IMR-90 (cell line): ENCODE measurements around the gene PCGF3. TPM values are rescaled to one million over a fixed set of nuclear protein-coding genes. Genes with fewer than 3 reads are reported as not detected.
A peak's percentile ranks its signal among the peaks of the same experiment; 100 is the strongest.

Source experiments
- ATAC-seq: fragments of 200-7000 bp; cut with Tn5 transposase; 2 replicates; pipeline ENCODE4 v1.9.1; 2020; ENCODE audit warnings: low read depth, mild to moderate bottlenecking, moderate library complexity
- BruUV-seq: library from RNA; stranded (reverse); fragments of 400-500 nt; replicated peaks from 2 replicates; lab custom pipeline; 2021; lab: Mats Ljungman, UMichigan
- CTCF ChIA-PET: fragments of 300-600 bp; formaldehyde crosslinking; extraction: SDS; loops from one replicate; lab custom pipeline; 2021; ENCODE audit warnings: antibody characterized with exemption; lab: Yijun Ruan, JAX
- POLR2A ChIA-PET: fragments of 300-600 bp; sonication (Branson Sonifier 250); formaldehyde crosslinking; loops from one replicate; lab custom pipeline; 2022; ENCODE audit warnings: antibody characterized with exemption; ENCODE audit not compliant: unreplicated experiment; lab: Charles Lee
- DNase-seq: peaks from one replicate; pipeline ENCODE4 v3.0.0; 2013
- H2AFZ ChIP-seq: replicated peaks from 2 replicates; pipeline ENCODE3; 2013; ENCODE audit warnings: low read length, mild to moderate bottlenecking; ENCODE audit not compliant: poor library complexity
- H2AK5ac ChIP-seq: 2 replicates; pipeline ENCODE4 v1.6.1; 2013; ENCODE audit warnings: low read depth, low read length, inconsistent platforms
- H2AK9ac ChIP-seq: replicated peaks from 2 replicates; pipeline ENCODE3; 2013; ENCODE audit warnings: mild to moderate bottlenecking, low read depth, low read length, moderate library complexity; ENCODE audit not compliant: poor library complexity
- H2BK120ac ChIP-seq: 2 replicates; pipeline ENCODE4 v1.6.1; 2013; ENCODE audit warnings: low read depth, low read length, inconsistent platforms
- H2BK15ac ChIP-seq: 3 replicates; pipeline ENCODE4 v1.6.1; 2013; ENCODE audit warnings: low read depth, low read length, inconsistent platforms
- H2BK20ac ChIP-seq: 2 replicates; pipeline ENCODE4 v1.6.1; 2013; ENCODE audit warnings: low read depth, mild to moderate bottlenecking, inconsistent platforms, low read length, moderate library complexity
- H2BK5ac ChIP-seq: 2 replicates; pipeline ENCODE4 v1.6.1; 2013; ENCODE audit warnings: mild to moderate bottlenecking, low read depth, low read length, inconsistent platforms; ENCODE audit not compliant: poor library complexity, severe bottlenecking
- H3K14ac ChIP-seq: replicated peaks from 2 replicates; pipeline ENCODE4 v1.6.1; 2013; ENCODE audit warnings: low read depth, low read length, inconsistent platforms
- H3K18ac ChIP-seq: 2 replicates; pipeline ENCODE4 v1.6.1; 2013; ENCODE audit warnings: low read depth, low read length, control low read depth
- H3K23ac ChIP-seq: 2 replicates; pipeline ENCODE4 v1.6.1; 2013; ENCODE audit warnings: low read depth, low read length, inconsistent platforms
- H3K27ac ChIP-seq: 2 replicates; pipeline ENCODE4 v1.5.1; 2013; ENCODE audit warnings: mild to moderate bottlenecking, control low read depth, low read length; ENCODE audit not compliant: insufficient read depth
- H3K27me3 ChIP-seq: 2 replicates; pipeline ENCODE4 v1.6.1; 2013; ENCODE audit warnings: low read length; ENCODE audit not compliant: control insufficient read depth, insufficient read depth
- H3K36me3 ChIP-seq: 2 replicates; pipeline ENCODE4 v1.6.1; 2013; ENCODE audit warnings: low read length, mixed read lengths; ENCODE audit not compliant: control insufficient read depth, insufficient read depth
- H3K4ac ChIP-seq: 2 replicates; pipeline ENCODE4 v1.6.1; 2013; ENCODE audit warnings: low read depth, low read length, inconsistent platforms
- H3K4me1 ChIP-seq: 2 replicates; pipeline ENCODE4 v1.6.1; 2013; ENCODE audit warnings: low read length, mixed read lengths; ENCODE audit not compliant: control insufficient read depth, insufficient read depth
- H3K4me2 ChIP-seq: 2 replicates; pipeline ENCODE4 v1.6.1; 2013; ENCODE audit warnings: low read depth, mild to moderate bottlenecking, control low read depth, low read length, moderate library complexity
- H3K4me3 ChIP-seq: 2 replicates; pipeline ENCODE4 v1.5.1; 2013; ENCODE audit warnings: low read depth, mild to moderate bottlenecking, control low read depth, low read length, moderate library complexity; ENCODE audit not compliant: insufficient read depth
- H3K56ac ChIP-seq: 2 replicates; pipeline ENCODE4 v1.6.1; 2013; ENCODE audit warnings: low read length, inconsistent platforms; ENCODE audit not compliant: insufficient read depth; ENCODE audit errors: extremely low read depth
- H3K79me1 ChIP-seq, 2 experiments: 2 replicates each; pipeline ENCODE4 v1.6.1; 2013; ENCODE audit warnings: low read length in 2 of 2, inconsistent platforms in 1 of 2, low read depth in 1 of 2
- H3K9ac ChIP-seq: 2 replicates; pipeline ENCODE4 v1.6.1; 2013; ENCODE audit warnings: low read depth, low read length, control low read depth
- H3K9me1 ChIP-seq: 2 replicates; pipeline ENCODE4 v1.6.1; 2013; ENCODE audit warnings: low read length, inconsistent platforms; ENCODE audit not compliant: insufficient read depth
- H3K9me3 ChIP-seq: 2 replicates; pipeline ENCODE4 v1.6.1; 2013; ENCODE audit warnings: low read length; ENCODE audit not compliant: control insufficient read depth, insufficient read depth
- H4K20me1 ChIP-seq: 2 replicates; pipeline ENCODE4 v1.6.1; 2013; ENCODE audit warnings: low read length, inconsistent platforms; ENCODE audit not compliant: insufficient read depth
- H4K5ac ChIP-seq: 2 replicates; pipeline ENCODE4 v1.6.1; 2013; ENCODE audit warnings: mild to moderate bottlenecking, low read depth, low read length, control low read depth
- H4K8ac ChIP-seq, 2 experiments: 2 replicates each; pipeline ENCODE4 v1.6.1; 2013; ENCODE audit warnings: low read depth in 2 of 2, low read length in 2 of 2, control low read depth in 1 of 2, inconsistent platforms in 1 of 2
- H4K91ac ChIP-seq: 2 replicates; pipeline ENCODE4 v1.6.1; 2013; ENCODE audit warnings: low read depth, low read length, inconsistent platforms; ENCODE audit not compliant: insufficient read depth
- BHLHE40 ChIP-seq: fragments of 150-350 bp; IDR thresholded peaks from 2 replicates; pipeline ENCODE4 v1.6.1; 2016; ENCODE audit warnings: mild to moderate bottlenecking, low read depth, low read length
- WGBS, 2 experiments: methylation state at CpG; one replicate each; pipeline versions ENCODE4 v1.1.5 to v1.1.7; 2013; ENCODE audit warnings: missing lambda C conversion rate in 2 of 2; ENCODE audit not compliant: insufficient read length in 1 of 2; ENCODE audit errors: extremely low coverage in 2 of 2; 5-methylcytosine and 5-hydroxymethylcytosine counted together
- dilution Hi-C: fragments of 300-500 bp; cut with HindIII; formaldehyde crosslinking; loops from one replicate; pipeline ENCODE4 v1.14.3; 2018; ENCODE audit warnings: low sequenced_read_pairs; ENCODE audit not compliant: unreplicated experiment
- in situ Hi-C: fragments of 300-500 bp; cut with MboI; formaldehyde crosslinking; loops from 3 replicates; pipeline ENCODE4 v1.14.3; 2019; ENCODE audit warnings: low sequenced_read_pairs, inconsistent platforms, mixed read lengths
- intact Hi-C: fragments of 100-400 bp; cut with micrococcal nuclease; formaldehyde crosslinking; loops from 2 replicates; pipeline ENCODE4 v1.10.0; 2022
- polyA plus RNA-seq, 3 experiments: library from polyadenylated mRNA; depleted of rRNA; stranded (reverse); fragments of >200 nt; gene quantifications; 2 replicates each; pipeline ENCODE4 v1.2.3, GENCODE V29; 2012; ENCODE audit warnings: low replicate concordance in 1 of 3
- total RNA-seq: library from RNA; depleted of rRNA; stranded (reverse); fragments of >200 nt; gene quantifications from 2 replicates; pipeline ENCODE4 v1.2.3, GENCODE V29; 2012

PCGF3 gene
- total and polyA plus RNA-seq, 2 of the 4 experiments (the other 2 are of a cell fraction) = 40.0 to 55.3 TPM

DNA sequence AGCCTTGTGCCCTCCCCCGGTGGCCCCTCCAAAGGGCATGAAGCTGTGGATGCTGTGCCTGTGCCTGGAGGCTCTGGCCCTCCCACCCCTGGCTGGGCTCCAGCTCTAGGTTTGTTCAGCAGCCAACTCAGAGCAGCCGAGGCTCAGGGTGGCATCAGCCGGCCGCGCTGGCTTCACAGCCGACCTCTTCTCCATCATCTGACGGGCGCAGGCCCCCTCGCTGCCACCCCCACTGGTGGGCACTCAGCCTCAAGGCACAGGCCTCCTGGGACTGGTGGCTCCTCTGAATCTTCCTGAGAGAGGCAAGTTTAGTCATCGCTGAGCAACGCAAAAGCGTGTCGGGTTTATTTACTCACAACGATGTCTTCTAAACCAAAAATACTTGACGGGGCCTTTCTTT is 46.0 kb downstream of the PCGF3 start:
- Histone ChIP-seq H3K9me1 (peaks cover 10% of the 10 kb centered on the region), H3K4me3 (no peak overlapping the region), H3K14ac (no peak overlapping the region), H3K9me3 (no peaks in the 10 kb centered on the region), H3K56ac (no peak overlapping the region), H3K27me3 (no peaks in the 10 kb centered on the region), H2BK120ac (no peak overlapping the region), H3K79me1 (peaks cover 24 to 66% of the 10 kb centered on the region in 2 experiments), H4K5ac (no peak overlapping the region), H2AK9ac (peak overlapping the region; percentile 35), H2BK15ac (no peak overlapping the region), H2BK5ac (no peak overlapping the region), H3K4me1 (no peaks in the 10 kb centered on the region), H3K4ac (no peak overlapping the region), H3K18ac (no peak overlapping the region), H3K23ac (no peak overlapping the region), H2AK5ac (no peak overlapping the region), H3K36me3 (peaks cover 56% of the 10 kb centered on the region), H2BK20ac (no peak overlapping the region), H3K4me2 (no peak overlapping the region), H4K91ac (no peak overlapping the region), H2AFZ (no peak overlapping the region), H3K9ac (no peak overlapping the region), H4K8ac (no peak overlapping the region), H3K27ac (no peak overlapping the region), H4K20me1 (peaks cover 49% of the 10 kb centered on the region)
- no TSS peak for BruUV-seq
- ATAC-seq (peak; percentile 13; the same call in 1 of the 2 replicates), DNase-seq (no peak)
- ChIA-PET POLR2A (no interaction called here), CTCF (interaction anchor here (1.7 kb wide), 1 partner anchor 10 kb away, joined by 5 read pairs; no protein-coding TSS in a partner anchor)
- in situ Hi-C loops = no loop called here
- intact Hi-C loops = no loop called here
- 75% methylated on average over 7 of the region's 15 CpGs; no CpG with 5 or more reads in 1 of the 2 experiments for WGBS, 2 experiments
- no peak for TF ChIP-seq BHLHE40
- dilution Hi-C loops = no loop called here
